Small intestine (tissue), 7 donors: ENCODE measurements around the gene SPHK2. TPM values are rescaled to one million over a fixed set of nuclear protein-coding genes. Genes with fewer than 3 reads are reported as not detected.

Source experiments
- DNase-seq, 2 donors: peaks; one replicate each; pipeline versions ENCODE4 v3.0.0 to v3.0.0-alpha.2; 2013
- FAIRE-seq: peaks from 2 replicates; lab custom pipeline; 2012; peaks lifted over from hg19 to GRCh38; lab: Jason Lieb, UNC
- H3K27ac ChIP-seq, 3 donors: one replicate each; pipeline ENCODE4 v1.5.1; 2013; ENCODE audit warnings: low read length in 2 of 3, mild to moderate bottlenecking in 2 of 3, control low read depth in 1 of 3, inconsistent platforms in 1 of 3, low read depth in 1 of 3, moderate library complexity in 1 of 3
- H3K27me3 ChIP-seq, 3 donors: one replicate each; pipeline ENCODE4 v1.6.1; 2013; ENCODE audit warnings: low read length in 3 of 3, inconsistent platforms in 1 of 3; ENCODE audit not compliant: control insufficient read depth in 3 of 3, insufficient read depth in 3 of 3
- H3K36me3 ChIP-seq, 3 donors: one replicate each; pipeline ENCODE4 v1.6.1; 2013; ENCODE audit warnings: low read length in 3 of 3, inconsistent platforms in 1 of 3, low read depth in 1 of 3, mild to moderate bottlenecking in 1 of 3, moderate library complexity in 1 of 3; ENCODE audit not compliant: control insufficient read depth in 3 of 3, insufficient read depth in 2 of 3
- H3K4me1 ChIP-seq, 3 donors: one replicate each; pipeline ENCODE4 v1.6.1; 2013; ENCODE audit warnings: low read length in 2 of 3, inconsistent platforms in 1 of 3, low read depth in 1 of 3, mild to moderate bottlenecking in 1 of 3, moderate library complexity in 1 of 3; ENCODE audit not compliant: control insufficient read depth in 3 of 3, insufficient read depth in 2 of 3
- H3K4me3 ChIP-seq, 3 donors: one replicate each; pipeline ENCODE4 v1.5.1; 2013; ENCODE audit warnings: low read length in 3 of 3, control low read depth in 1 of 3, inconsistent platforms in 1 of 3, low read depth in 1 of 3, mild to moderate bottlenecking in 1 of 3, moderate library complexity in 1 of 3
- H3K9me3 ChIP-seq, 2 donors: one replicate each; pipeline ENCODE4 v1.6.1; 2013; ENCODE audit warnings: low read depth in 1 of 2, low read length in 1 of 2; ENCODE audit not compliant: control insufficient read depth in 2 of 2, insufficient read depth in 1 of 2
- WGBS, 3 donors: extraction: QIAGEN DNeasy Blood & Tissue Kit; methylation state at CpG; one replicate each; pipeline ENCODE4 v1.1.7; 2013; 5-methylcytosine and 5-hydroxymethylcytosine counted together
- polyA plus RNA-seq, 4 donors: library from polyadenylated mRNA; stranded (reverse) in 3 of 4; unstranded in 1 of 4; fragments of 200-250 nt in 3 of 4; fragments of 120-200 nt in 1 of 4; gene quantifications; one replicate each; pipeline versions ENCODE4 v1.2.1 to v1.2.3, GENCODE V29; 2013
- donor health status: healthy with polysubstance abuse.
- donor health status: control.
- donor health status: control.
- donor health status: Bipolar disorder and iron deficiency.
- donor health status: healthy.

SPHK2 gene
- polyA plus RNA-seq, 4 donors, result 22.1 to 85.7 (median 49.9) TPM

DNA sequence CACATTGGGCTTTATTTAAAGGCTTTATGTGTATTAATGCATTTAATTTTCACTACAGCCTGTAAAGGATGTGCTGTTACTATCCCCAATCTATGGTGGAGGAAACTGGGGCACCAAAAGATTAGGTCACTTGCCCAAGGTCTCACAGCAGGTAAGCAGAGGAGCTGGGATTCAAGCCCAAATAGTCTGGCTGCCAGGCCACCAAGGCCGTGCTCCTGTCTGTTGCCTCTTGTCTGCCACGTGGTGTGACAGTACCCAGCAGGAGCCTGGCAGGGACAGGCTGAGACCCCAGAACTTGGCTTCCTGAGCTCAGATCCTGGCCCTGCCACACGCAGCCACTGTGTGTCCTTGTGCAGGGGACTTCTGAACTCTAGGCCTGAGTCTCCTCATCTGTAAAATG is 49.0 kb downstream of the SPHK2 start:
- no peaks in the 10 kb centered on the region for H3K9me3 ChIP-seq
- H3K27me3 ChIP-seq, result no peaks in the 10 kb centered on the region
- H3K4me3 ChIP-seq, result no peak overlapping the region
- FAIRE-seq, result no peak
- H3K36me3 ChIP-seq, result no peaks in the 10 kb centered on the region
- 52 to 82% (median 66%) methylated on average over 3 of the region's 3 CpGs for WGBS, 3 donors
- H3K4me1 ChIP-seq, result peaks cover 0 to 17% (median 0%) of the 10 kb centered on the region in 3 donors
- no peak overlapping the region for H3K27ac ChIP-seq
- DNase-seq, result no peak

DNA sequence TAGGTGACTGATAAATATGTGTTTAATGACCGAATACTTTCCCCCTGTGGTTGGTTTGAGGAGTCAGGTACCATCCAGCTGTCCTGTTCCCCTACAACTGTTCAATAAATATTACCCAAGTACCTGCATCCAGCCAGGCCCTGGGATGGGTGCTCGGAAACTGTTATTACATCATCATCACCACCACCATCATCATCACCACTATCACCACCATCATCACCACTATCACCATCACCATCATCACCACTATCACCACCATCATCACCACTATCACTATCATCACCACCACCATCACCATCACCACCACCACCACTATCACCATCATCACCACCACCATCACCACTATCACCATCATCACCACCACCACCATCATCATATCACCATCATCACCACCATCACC is 49.5 kb downstream of the SPHK2 start:
- Histone ChIP-seq H3K4me3 (no peak overlapping the region), H3K36me3 (no peaks in the 10 kb centered on the region), H3K27me3 (no peaks in the 10 kb centered on the region), H3K4me1 (peaks cover 0 to 21% (median 0%) of the 10 kb centered on the region in 3 donors), H3K9me3 (no peaks in the 10 kb centered on the region), H3K27ac (no peak overlapping the region)
- 91 to 100% (median 92%) methylated on average over 2 of the region's 2 CpGs for WGBS, 3 donors
- DNase-seq, result no peak
- no peak for FAIRE-seq

DNA sequence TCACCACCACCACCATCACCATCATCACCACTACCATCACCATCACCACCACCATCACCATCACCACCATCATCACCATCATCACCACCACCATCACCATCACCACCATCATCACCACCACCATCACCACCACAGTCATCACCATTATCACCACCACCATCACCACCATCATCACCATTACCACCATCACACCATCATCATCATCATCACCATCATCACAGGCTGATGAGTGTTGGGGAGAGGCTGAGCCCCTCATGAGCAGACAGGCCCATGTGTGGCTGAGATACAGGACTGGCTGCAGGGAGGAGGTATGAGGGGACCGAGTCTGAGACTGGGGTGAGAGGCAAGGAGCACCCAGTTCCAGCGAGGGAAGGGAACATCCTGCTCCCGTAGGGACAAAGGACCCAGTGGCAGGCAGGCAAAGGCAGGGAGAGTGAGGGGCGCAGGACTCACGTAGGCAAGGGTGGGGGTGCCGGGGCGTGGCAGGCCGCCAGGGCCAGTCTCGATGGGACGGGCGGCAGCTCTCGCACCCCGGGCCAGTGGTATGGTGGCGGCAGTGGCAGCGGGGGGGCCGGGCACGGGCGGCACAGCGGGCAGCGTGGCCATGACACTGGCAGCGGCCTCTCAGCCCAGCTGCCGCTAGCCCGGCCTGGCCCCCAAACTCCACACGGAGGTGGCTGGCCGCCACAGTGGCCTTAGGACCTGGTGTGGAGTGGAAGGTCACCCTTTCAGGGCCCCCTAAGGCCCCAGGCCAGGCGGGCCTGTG is 50.8 kb downstream of the SPHK2 start:
- H3K27me3 ChIP-seq, result no peaks in the 10 kb centered on the region
- no peak overlapping the region for H3K4me3 ChIP-seq
- WGBS, 3 donors, result 96 to 97% (median 97%) methylated on average over 18 to 26 of the region's 26 CpGs
- no peaks in the 10 kb centered on the region for H3K9me3 ChIP-seq
- FAIRE-seq (no peak), DNase-seq (no peak)
- peaks cover 0 to under 1% (median 0%) of the 10 kb centered on the region in 3 donors for H3K36me3 ChIP-seq
- peaks cover 0 to 23% (median 0%) of the 10 kb centered on the region in 3 donors for H3K4me1 ChIP-seq
- no peak overlapping the region for H3K27ac ChIP-seq

DNA sequence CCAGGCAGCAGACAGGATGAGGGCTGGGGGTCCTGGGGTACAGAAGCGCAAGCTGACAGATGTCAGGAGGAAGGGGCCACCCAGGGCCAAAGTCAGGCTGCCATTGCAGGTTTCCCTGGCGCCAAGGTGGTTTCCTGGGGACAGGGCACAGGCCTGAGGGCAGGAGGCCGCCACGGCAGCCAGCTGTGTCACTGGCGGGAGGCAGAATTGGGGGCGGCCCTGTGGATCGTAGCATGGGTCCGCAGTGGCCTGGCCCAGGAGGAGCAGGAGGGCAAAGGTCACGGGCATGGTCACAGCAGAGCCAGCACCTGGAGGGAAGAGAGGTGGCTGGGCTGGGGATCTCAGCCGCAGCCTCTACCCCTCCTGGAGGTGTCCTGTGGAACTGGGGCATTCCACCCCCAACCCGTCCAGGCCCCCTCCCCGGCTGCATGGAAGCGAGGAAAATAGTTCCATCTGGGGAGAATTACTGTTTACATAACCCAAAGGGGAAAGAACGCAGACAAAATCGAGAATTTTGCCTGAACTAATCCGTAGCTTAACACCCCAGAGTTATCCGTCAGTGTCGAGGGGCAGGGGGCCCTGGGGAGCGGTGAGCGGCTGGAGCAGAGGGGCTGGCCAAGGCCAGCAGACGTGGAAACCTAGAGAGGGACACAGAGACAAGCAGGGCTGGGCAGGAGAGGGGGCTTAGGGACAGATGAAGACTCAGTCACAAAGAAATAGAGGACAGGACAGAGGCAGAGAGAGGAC is 51.6 kb downstream of the SPHK2 start:
- Histone ChIP-seq H3K36me3 (peaks cover 0 to 3% (median 0%) of the 10 kb centered on the region in 3 donors), H3K27ac (no peak overlapping the region), H3K9me3 (no peaks in the 10 kb centered on the region), H3K4me3 (no peak overlapping the region), H3K27me3 (no peaks in the 10 kb centered on the region), H3K4me1 (peaks cover 0 to 28% (median 0%) of the 10 kb centered on the region in 3 donors)
- FAIRE-seq, result no peak
- 67 to 78% (median 75%) methylated on average over 17 to 21 of the region's 21 CpGs for WGBS, 3 donors
- DNase-seq, result no peak

DNA sequence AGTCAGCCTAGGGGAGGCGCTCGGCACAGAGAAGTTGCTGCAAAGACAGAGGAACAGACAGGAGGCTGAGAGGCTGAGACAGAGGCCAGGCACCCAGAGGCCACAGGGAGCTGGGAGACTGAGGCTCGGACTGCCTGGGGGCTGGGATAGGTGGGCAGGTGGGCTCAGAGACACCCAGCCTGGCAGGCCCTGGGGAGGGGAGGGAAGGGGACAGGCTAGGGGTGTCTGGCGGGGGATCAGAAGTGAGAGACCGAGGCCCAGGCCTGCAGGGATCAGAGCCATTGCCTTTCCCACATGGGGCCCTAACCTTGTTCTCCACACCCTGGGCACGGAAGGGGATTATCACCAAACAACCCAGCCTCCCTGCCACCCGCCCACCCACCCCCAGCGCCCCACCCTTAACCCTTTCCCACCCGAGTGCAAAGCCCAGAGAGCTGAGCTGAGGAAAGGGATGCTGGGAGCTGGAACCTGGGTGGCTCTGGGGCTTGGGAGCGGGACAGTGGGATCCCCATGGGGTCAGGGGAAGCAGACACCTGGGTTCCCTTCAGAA is 52.2 kb downstream of the SPHK2 start:
- Histone ChIP-seq H3K36me3 (peaks cover 0 to 3% (median 0%) of the 10 kb centered on the region in 3 donors), H3K27ac (no peak overlapping the region), H3K9me3 (no peaks in the 10 kb centered on the region), H3K4me1 (peaks cover 0 to 31% (median under 1%) of the 10 kb centered on the region in 3 donors), H3K4me3 (no peak overlapping the region), H3K27me3 (no peaks in the 10 kb centered on the region)
- 56 to 77% (median 75%) methylated on average over 8 to 10 of the region's 10 CpGs for WGBS, 3 donors
- no peak for DNase-seq
- no peak for FAIRE-seq

DNA sequence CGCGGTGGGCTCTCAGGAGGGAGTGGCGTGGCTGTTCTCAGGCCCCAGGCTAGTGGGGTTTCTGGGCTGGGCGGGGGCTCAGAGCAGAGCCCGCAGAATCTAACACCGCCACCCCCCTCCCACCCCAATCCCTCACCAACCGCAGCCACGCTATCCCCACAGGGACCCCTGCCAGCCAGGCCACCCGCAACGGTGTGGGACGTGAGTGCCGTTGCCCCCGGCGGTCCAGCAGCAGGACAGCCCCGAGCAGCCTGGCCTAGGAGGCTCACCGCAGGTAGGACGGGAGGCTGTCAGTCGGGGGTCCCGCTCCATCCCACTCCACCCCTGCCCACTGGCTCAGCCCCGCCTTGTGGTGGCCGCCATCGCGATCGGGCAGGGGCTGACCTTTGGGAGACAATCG is 53.7 kb downstream of the SPHK2 start, which contains the start of gene NTN5:
TSS of gene NTN5 (minus strand) at position 24 of the 400 bp plus-strand sequence. CDS start 2,031 bp downstream, outside the sequence.
- no peak within 1 kb of the TSS for H3K4me3 ChIP-seq
- WGBS, 3 donors, result 88 to 94% (median 89%) methylated on average over 16 to 25 of the region's 25 CpGs
- H3K27ac ChIP-seq, result no peak within 1 kb of the TSS
- no peaks in the 10 kb centered on the region for H3K9me3 ChIP-seq
- FAIRE-seq (no peak), DNase-seq (no peak)
- H3K4me1 ChIP-seq, result peaks cover 0 to 44% (median 2%) of the 10 kb centered on the region in 3 donors
- H3K27me3 ChIP-seq, result no peaks in the 10 kb centered on the region
- H3K36me3 ChIP-seq, result peaks cover 0 to 3% (median 0%) of the 10 kb centered on the region in 3 donors

DNA sequence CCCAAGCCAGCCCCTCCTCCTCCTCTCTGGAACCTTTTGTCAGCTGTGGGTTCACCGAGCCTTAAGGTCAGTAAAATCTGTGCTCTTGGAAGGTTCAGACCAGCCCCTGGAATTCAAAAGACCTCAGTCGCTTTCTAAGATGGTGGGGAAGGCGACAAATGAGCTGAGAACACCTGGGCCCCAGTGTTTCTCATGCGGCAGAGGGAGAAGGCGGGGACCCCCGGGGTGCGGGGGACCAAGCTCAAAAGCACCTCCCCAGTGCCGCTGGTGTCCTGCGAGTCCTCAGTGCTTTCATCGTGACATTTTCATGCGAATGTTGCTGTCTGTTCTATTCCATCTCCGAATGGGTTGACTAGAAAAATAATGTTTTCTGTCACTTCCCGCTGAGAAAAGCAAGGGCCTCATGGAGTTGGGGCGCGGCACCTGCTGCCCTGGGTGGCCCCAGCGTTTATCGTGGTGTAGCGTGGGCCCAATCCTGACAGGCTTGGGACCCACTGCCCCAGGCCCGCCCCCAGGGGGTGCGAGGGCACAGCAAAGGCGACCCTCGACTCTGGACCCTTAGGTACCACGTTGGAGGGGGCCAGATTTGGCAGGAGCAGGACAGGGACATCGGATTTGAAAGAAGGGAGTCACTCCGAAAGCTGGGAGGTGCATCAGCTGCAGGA is 54.3 kb downstream of the SPHK2 start:
- Histone ChIP-seq H3K4me3 (no peak overlapping the region), H3K36me3 (peaks cover 0 to 3% (median 0%) of the 10 kb centered on the region in 3 donors), H3K27me3 (no peaks in the 10 kb centered on the region), H3K9me3 (no peaks in the 10 kb centered on the region), H3K4me1 (peaks cover 0 to 50% (median 2%) of the 10 kb centered on the region in 3 donors), H3K27ac (no peak overlapping the region)
- DNase-seq (no peak), FAIRE-seq (no peak)
- WGBS, 3 donors, result 79 to 85% (median 80%) methylated on average over 25 of the region's 25 CpGs
